Mesothelial cell of epicardium (in vitro differentiated cells): ENCODE results near the gene SUPT20H. TPM values are rescaled to one million over a fixed set of nuclear protein-coding genes. Genes with fewer than 3 reads are reported as not detected.

Experiments
- DNase-seq, 2 experiments: peaks; one replicate each; pipeline ENCODE4 v3.0.0; 2021; ENCODE audit warnings: low spot score in 2 of 2; ENCODE audit not compliant: unreplicated experiment in 2 of 2
- H3K27ac Mint-ChIP-seq: 2 replicates; pipeline ENCODE4 v1.8.0; 2021; ENCODE audit warnings: mixed read lengths
- H3K27me3 Mint-ChIP-seq: 2 replicates; pipeline ENCODE4 v1.8.0; 2021; ENCODE audit warnings: low read depth, mixed read lengths
- H3K36me3 Mint-ChIP-seq: 2 replicates; pipeline ENCODE4 v1.8.0; 2021; ENCODE audit warnings: mixed read lengths
- H3K4me1 Mint-ChIP-seq: 2 replicates; pipeline ENCODE4 v1.8.0; 2021; ENCODE audit warnings: mixed read lengths
- H3K4me3 Mint-ChIP-seq: 2 replicates; pipeline ENCODE4 v1.8.0; 2021; ENCODE audit warnings: mild to moderate bottlenecking, moderate library complexity, mixed read lengths
- H3K9me3 Mint-ChIP-seq: 2 replicates; pipeline ENCODE4 v1.8.0; 2021; ENCODE audit warnings: mixed read lengths
- CTCF ChIP-seq: fragments of 200-600 bp; sonication (generic); IDR thresholded peaks from one replicate; pipeline ENCODE4 v1.5.0; 2021; ENCODE audit warnings: antibody characterized with exemption; ENCODE audit not compliant: unreplicated experiment
- total RNA-seq: library from RNA; stranded (reverse); gene quantifications from 3 replicates; pipeline ENCODE4 v1.2.1, GENCODE V29; 2021

The SUPT20H gene
- total RNA-seq, 1 donor from 2014 or later: 99.6 TPM

- no peak overlapping the region for H3K27ac Mint-ChIP-seq
- no peaks in the 10 kb centered on the region for H3K9me3 Mint-ChIP-seq
- no peaks in the 10 kb centered on the region for H3K27me3 Mint-ChIP-seq
- no peak for TF ChIP-seq CTCF
- H3K4me3 Mint-ChIP-seq: no peak overlapping the region
- H3K36me3 Mint-ChIP-seq: no peaks in the 10 kb centered on the region
- DNase-seq: no peak
- peaks cover 11% of the 10 kb centered on the region for H3K4me1 Mint-ChIP-seq
Observed at GRCh38 chr13:37076818-37077217, 17.3 kb upstream of the SUPT20H start.

- H3K36me3 Mint-ChIP-seq: no peaks in the 10 kb centered on the region
- no peak overlapping the region for H3K4me3 Mint-ChIP-seq
- DNase-seq: no peak
- H3K27me3 Mint-ChIP-seq: no peaks in the 10 kb centered on the region
- TF ChIP-seq CTCF: no peak
- no peak overlapping the region for H3K27ac Mint-ChIP-seq
- H3K4me1 Mint-ChIP-seq: peaks cover 11% of the 10 kb centered on the region
- no peaks in the 10 kb centered on the region for H3K9me3 Mint-ChIP-seq
Observed at GRCh38 chr13:37075164-37075563, 15.7 kb upstream of the SUPT20H start.

- Mint-ChIP-seq H3K4me1 (peaks cover 11% of the 10 kb centered on the region), H3K27ac (no peak overlapping the region), H3K27me3 (no peaks in the 10 kb centered on the region), H3K9me3 (no peaks in the 10 kb centered on the region), H3K4me3 (no peak overlapping the region), H3K36me3 (no peaks in the 10 kb centered on the region)
- DNase-seq: no peak
- TF ChIP-seq CTCF: peak; percentile 66
Observed at GRCh38 chr13:37074703-37075102, 15.2 kb upstream of the SUPT20H start.

- no peak for DNase-seq
- Mint-ChIP-seq H3K27me3 (no peaks in the 10 kb centered on the region), H3K4me1 (peaks cover 11% of the 10 kb centered on the region), H3K27ac (no peak overlapping the region), H3K36me3 (no peaks in the 10 kb centered on the region), H3K4me3 (no peak overlapping the region), H3K9me3 (no peaks in the 10 kb centered on the region)
- TF ChIP-seq CTCF: no peak
Observed at GRCh38 chr13:37072024-37072423, 12.5 kb upstream of the SUPT20H start.

GRCh38 chr13:37070956-37071355 lies 11.5 kb upstream of the SUPT20H start:
- no peaks in the 10 kb centered on the region for H3K9me3 Mint-ChIP-seq
- no peaks in the 10 kb centered on the region for H3K27me3 Mint-ChIP-seq
- H3K36me3 Mint-ChIP-seq: no peaks in the 10 kb centered on the region
- no peak overlapping the region for H3K27ac Mint-ChIP-seq
- DNase-seq: no peak
- no peak for TF ChIP-seq CTCF
- H3K4me1 Mint-ChIP-seq: peaks cover 11% of the 10 kb centered on the region
- no peak overlapping the region for H3K4me3 Mint-ChIP-seq

- Mint-ChIP-seq H3K9me3 (no peaks in the 10 kb centered on the region), H3K4me3 (no peak overlapping the region), H3K36me3 (no peaks in the 10 kb centered on the region), H3K4me1 (peaks cover 11% of the 10 kb centered on the region), H3K27ac (no peak overlapping the region), H3K27me3 (no peaks in the 10 kb centered on the region)
- no peak for TF ChIP-seq CTCF
- DNase-seq: no peak
Observed at GRCh38 chr13:37070145-37070695, 10.7 kb upstream of the SUPT20H start.
